ENCODE results near the gene MYL12A.

DNA sequence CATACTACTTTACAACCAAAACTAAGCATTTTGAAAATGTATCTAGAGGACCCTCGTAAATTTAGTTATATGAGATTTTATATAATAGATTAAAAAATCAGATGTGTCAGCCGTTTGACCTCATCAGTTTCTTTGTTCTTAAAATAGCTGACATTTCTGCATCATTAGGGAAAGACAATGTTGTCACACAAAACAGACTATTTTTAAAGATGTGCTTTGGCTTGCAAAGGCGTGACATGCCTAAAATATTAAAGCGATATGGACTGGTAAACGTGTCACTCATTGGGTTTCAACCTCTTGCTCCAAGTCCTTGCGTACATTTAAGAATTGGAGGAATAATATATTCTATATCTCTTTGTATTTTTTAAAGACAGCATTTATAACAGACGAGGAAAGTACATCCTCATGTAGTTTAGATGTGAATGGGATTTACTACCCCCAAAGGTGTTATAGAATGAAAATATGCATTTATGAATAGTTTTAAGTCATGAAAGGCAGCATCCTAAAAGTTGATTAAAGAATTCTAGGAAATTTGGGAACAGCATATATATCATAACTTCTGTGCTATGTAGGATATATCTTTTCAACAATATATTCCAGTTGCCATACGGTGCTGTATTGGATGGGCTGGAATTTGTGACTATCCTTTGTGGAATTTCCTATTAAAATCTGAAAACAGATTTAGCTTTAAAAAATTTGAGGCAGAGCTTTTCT, 3.8 kb downstream of the MYL12A start:
- TF ChIP-seq, protein P1, sequence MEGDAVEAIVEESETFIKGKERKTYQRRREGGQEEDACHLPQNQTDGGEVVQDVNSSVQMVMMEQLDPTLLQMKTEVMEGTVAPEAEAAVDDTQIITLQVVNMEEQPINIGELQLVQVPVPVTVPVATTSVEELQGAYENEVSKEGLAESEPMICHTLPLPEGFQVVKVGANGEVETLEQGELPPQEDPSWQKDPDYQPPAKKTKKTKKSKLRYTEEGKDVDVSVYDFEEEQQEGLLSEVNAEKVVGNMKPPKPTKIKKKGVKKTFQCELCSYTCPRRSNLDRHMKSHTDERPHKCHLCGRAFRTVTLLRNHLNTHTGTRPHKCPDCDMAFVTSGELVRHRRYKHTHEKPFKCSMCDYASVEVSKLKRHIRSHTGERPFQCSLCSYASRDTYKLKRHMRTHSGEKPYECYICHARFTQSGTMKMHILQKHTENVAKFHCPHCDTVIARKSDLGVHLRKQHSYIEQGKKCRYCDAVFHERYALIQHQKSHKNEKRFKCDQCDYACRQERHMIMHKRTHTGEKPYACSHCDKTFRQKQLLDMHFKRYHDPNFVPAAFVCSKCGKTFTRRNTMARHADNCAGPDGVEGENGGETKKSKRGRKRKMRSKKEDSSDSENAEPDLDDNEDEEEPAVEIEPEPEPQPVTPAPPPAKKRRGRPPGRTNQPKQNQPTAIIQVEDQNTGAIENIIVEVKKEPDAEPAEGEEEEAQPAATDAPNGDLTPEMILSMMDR (IDR thresholded peaks at IDR 0.05 in 4 of 5, conservative IDR thresholded peaks at IDR 0.05 in 1 of 5): no peak
- no peak for TF ChIP-seq POLR2A (IDR thresholded peaks at IDR 0.05)
